Measurements from ENCODE around the gene KDM4F.

The KDM4F gene

DNA sequence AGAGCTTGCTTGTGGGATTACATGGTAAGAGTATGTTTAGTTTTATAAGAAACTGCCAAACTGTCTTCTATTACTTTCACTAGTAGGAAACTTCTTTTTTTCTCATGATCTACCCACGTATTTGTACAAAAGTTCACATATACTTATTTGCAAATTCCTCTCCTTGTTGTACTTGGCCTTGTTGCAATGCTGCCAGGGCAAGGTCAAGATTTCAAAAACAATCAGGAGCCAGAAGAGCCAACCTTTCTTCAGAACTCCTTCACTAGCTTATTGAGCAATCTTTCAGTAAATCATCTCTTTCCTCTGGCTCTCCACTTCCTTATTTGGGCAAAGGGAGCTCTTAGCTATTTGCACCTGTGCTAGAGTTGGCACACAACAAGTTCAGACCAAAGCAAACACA, 27.2 kb downstream of the KDM4F start:
- no peak for ATAC-seq
- H3K27ac Mint-ChIP-seq = no peak overlapping the region
- H3K4me1 Mint-ChIP-seq = peaks cover 20% of the 10 kb centered on the region
- H3K4me3 Mint-ChIP-seq = no peak overlapping the region
- no peaks in the 10 kb centered on the region for H3K36me3 Mint-ChIP-seq
- peak in 1 of 2 donors; percentile 25 for DNase-seq (ENCODE audit: low spot score in 2 of 2)
- no peaks in the 10 kb centered on the region for H3K9me3 Mint-ChIP-seq

- ATAC-seq = no peak
- Mint-ChIP-seq H3K4me3 (no peak overlapping the region), H3K9me3 (no peaks in the 10 kb centered on the region), H3K4me1 (peaks cover 20% of the 10 kb centered on the region), H3K27ac (no peak overlapping the region), H3K36me3 (no peaks in the 10 kb centered on the region)
- DNase-seq (ENCODE audit: low spot score in 2 of 2) = no peak
Observed at GRCh38 chr11:95076981-95077380, 27.8 kb downstream of the KDM4F start.

GRCh38 chr11:95078526-95078925, 29.3 kb downstream of the KDM4F start:
- ATAC-seq (no peak), DNase-seq (ENCODE audit: low spot score in 2 of 2) (no peak)
- H3K4me3 Mint-ChIP-seq = no peak overlapping the region

DNA sequence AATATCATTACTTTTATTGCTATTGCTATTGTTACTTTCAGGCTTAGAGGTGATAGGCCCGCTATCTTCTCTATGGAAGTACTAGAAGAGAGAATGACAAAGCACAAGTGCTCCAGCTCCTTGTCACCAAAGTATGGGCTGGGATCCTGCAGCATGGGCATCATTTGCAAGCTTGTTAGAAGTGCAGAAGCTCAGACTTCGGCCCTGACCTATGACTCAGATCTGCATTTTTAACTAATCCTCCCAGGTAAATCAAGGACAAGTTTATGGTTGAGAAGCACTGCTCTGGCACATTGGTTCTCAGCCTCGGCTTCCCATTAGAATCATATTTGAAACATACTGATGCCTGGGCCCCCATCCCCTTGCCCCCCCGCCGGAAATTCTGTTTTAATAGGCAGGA, 31.8 kb downstream of the KDM4F start:
- peaks cover 48% of the 10 kb centered on the region for H3K4me1 Mint-ChIP-seq
- no peaks in the 10 kb centered on the region for H3K36me3 Mint-ChIP-seq
- no peak overlapping the region for H3K4me3 Mint-ChIP-seq
- ATAC-seq = no peak
- no peak overlapping the region for H3K27ac Mint-ChIP-seq
- H3K9me3 Mint-ChIP-seq = no peaks in the 10 kb centered on the region
- DNase-seq (ENCODE audit: low spot score in 2 of 2) = peak in 1 of 2 donors; percentile 15

More at GRCh38 chr11:95078526-95078925, 29.3 kb downstream of the KDM4F start:
- no peak overlapping the region for H3K27ac Mint-ChIP-seq
- no peaks in the 10 kb centered on the region for H3K36me3 Mint-ChIP-seq
- no peaks in the 10 kb centered on the region for H3K9me3 Mint-ChIP-seq
- peaks cover 24% of the 10 kb centered on the region for H3K4me1 Mint-ChIP-seq

DNA sequence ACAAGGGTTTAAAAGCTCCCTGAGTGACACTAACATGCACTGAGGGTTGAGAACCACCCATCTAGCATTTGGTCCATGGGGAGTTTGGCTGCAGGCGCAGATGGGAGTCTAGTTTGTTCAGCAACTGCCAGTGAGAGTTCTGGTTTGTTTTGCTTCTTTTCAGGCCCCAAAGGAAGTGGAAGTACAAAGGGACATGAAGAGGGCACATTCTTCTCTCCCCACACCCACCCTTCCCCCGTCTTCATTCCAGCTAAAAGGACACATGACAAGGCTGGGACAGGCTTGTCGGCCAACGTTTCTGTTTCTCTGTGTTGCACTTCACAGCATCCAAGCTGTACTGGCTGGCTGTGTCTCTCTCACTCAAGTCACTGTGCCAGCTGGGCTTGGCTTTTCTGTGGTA, 32.2 kb downstream of the KDM4F start:
- DNase-seq (ENCODE audit: low spot score in 2 of 2) (no peak), ATAC-seq (no peak)
- Mint-ChIP-seq H3K4me1 (peaks cover 51% of the 10 kb centered on the region), H3K9me3 (no peaks in the 10 kb centered on the region), H3K27ac (no peak overlapping the region), H3K36me3 (no peaks in the 10 kb centered on the region), H3K4me3 (no peak overlapping the region)

DNA sequence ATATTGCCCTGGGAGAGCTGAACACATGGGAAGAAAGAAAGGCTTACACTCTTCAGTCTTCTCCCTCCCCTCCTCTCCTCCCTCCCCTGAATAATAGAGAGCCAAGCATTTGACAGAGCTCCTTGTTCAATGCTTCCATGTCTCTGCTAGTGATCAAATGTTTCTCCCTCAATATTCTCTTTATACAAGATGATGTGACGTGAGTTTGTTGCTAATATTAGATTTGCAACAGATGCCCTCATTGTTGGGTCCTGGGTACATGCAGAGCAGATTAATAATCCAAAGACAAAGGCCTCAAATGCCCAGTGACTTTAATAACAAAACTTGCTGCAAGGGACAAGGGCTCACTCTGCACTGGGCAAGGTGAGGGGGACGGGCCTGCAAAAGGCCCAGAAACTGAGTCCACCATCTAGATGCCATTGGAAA, 33.4 kb downstream of the KDM4F start:
- no peak overlapping the region for H3K4me3 Mint-ChIP-seq

GRCh38 chr11:95084509-95084908, 35.3 kb downstream of the KDM4F start:
- Mint-ChIP-seq H3K36me3 (peaks cover 7% of the 10 kb centered on the region), H3K9me3 (no peaks in the 10 kb centered on the region), H3K4me1 (peaks cover 56% of the 10 kb centered on the region), H3K4me3 (peak overlapping the region; percentile 10), H3K27ac (peak overlapping the region; percentile 48)
- ATAC-seq (peak; percentile 92), DNase-seq (ENCODE audit: low spot score in 2 of 2) (peak in 1 of 2 donors; percentile 70)

More for the DNA sequence above, 33.4 kb downstream of the KDM4F start:
- no peak for DNase-seq (ENCODE audit: low spot score in 2 of 2)
- Mint-ChIP-seq H3K9me3 (no peaks in the 10 kb centered on the region), H3K27ac (no peak overlapping the region), H3K36me3 (no peaks in the 10 kb centered on the region), H3K4me1 (peaks cover 49% of the 10 kb centered on the region)
- ATAC-seq = no peak

DNA sequence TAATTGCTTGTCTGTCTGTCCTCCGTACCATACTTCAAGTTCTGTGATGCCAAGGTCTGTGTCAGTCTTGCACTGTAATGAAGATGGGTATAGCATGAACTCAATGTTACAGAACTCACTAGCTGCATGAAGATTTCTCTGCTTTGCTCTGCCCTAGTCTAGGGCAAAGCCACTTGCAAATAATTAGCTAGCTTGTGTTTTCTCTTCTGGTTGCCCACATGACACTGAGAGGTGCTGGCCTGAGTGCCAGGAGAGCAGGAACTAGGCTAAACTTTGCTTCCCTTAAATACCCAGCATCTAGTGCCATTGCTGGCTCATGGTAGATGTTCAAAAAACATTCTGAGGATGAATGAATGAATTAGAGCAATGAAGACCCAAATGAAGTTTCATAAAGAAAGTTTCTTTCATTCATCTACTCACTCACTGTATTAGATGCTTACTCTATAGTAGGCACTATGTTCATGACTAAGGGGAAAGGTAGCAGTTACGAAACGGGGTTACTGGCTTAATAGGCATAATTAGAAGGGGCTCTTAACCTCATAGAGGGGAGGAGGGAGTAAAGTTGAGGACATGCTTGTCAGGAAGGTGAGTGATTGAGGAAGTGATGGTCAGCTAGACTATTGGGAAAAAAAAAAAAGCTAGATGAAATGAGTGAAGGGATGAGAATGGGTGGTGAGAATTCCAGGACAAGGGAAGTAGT, 36.0 kb downstream of the KDM4F start:
- H3K4me1 Mint-ChIP-seq = peaks cover 58% of the 10 kb centered on the region
- ATAC-seq (no peak), DNase-seq (ENCODE audit: low spot score in 2 of 2) (no peak)
- no peaks in the 10 kb centered on the region for H3K9me3 Mint-ChIP-seq
- H3K36me3 Mint-ChIP-seq = peaks cover 7% of the 10 kb centered on the region
- H3K27ac Mint-ChIP-seq = peak overlapping the region; percentile 48
- H3K4me3 Mint-ChIP-seq = peak overlapping the region; percentile 10

DNA sequence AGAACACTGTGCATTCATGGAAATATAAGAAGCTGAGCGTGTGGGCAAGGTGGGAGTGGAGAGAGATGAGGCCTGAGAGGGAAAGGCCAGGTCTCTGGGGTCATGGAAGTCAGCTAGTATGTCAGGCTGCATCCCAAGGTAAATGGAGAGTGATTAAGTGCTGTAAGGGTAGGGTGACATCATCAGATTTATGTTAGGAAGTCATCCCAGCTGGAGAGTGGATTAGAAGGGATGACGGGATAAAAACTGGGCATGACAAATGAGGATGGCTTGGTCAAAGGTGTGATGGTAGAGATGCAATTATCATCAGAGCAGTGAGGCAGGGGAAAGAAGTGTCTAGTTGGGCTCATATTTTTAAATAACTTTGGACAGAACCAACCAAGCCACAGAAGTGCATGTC, 36.9 kb downstream of the KDM4F start:
- no peaks in the 10 kb centered on the region for H3K9me3 Mint-ChIP-seq
- peak overlapping the region; percentile 20 for H3K27ac Mint-ChIP-seq
- peaks cover 67% of the 10 kb centered on the region for H3K4me1 Mint-ChIP-seq
- ATAC-seq = no peak
- H3K36me3 Mint-ChIP-seq = peaks cover 7% of the 10 kb centered on the region
- no peak for DNase-seq (ENCODE audit: low spot score in 2 of 2)
- no peak overlapping the region for H3K4me3 Mint-ChIP-seq

DNA sequence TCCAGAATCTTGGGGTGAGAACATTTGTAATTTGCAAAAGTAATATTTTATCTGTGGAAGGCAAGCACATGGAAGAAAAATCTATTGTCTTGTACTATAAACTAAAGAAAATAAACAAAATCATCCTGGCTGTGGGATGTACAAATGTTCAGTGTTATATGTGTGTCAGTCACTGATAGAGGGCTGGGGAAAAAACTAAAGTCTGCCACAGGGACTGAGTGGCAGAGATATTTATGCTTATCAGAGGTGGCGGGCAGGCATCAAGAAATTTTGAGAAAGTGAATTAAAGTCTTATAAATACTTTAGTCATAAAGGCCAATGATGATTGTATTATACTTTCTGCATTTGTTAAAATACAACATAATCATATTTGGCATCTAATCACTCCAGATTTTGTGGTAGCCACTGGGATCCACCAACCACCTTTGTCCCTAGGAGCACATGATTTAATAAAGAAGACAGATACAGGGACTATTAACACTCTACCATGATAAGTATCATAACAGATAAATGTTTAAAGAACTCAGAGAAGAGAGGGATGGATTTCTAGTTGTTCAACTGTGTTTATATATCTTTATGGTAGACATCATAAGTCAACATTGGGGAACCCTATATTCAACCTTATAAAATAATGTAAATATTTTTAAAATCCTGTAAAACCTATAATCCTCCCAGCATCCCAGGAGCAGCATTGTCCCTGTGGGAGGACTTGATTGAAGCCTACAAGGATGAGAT, 37.8 kb downstream of the KDM4F start:
- Mint-ChIP-seq H3K36me3 (peaks cover 7% of the 10 kb centered on the region), H3K4me1 (peaks cover 75% of the 10 kb centered on the region), H3K4me3 (no peak overlapping the region), H3K27ac (peak overlapping the region; percentile 20), H3K9me3 (no peaks in the 10 kb centered on the region)
- ATAC-seq = no peak
- DNase-seq (ENCODE audit: low spot score in 2 of 2) = no peak

GRCh38 chr11:95088946-95089619, 39.9 kb downstream of the KDM4F start:
- H3K36me3 Mint-ChIP-seq = peaks cover 7% of the 10 kb centered on the region
- H3K9me3 Mint-ChIP-seq = no peaks in the 10 kb centered on the region
- peak overlapping the region; percentile 84 for H3K4me3 Mint-ChIP-seq
- DNase-seq (ENCODE audit: low spot score in 2 of 2) = peak in 1 of 2 donors; percentile 60
- peak overlapping the region; percentile 93 for H3K27ac Mint-ChIP-seq
- ATAC-seq = peak; percentile 67
- peaks cover 77% of the 10 kb centered on the region for H3K4me1 Mint-ChIP-seq

DNA sequence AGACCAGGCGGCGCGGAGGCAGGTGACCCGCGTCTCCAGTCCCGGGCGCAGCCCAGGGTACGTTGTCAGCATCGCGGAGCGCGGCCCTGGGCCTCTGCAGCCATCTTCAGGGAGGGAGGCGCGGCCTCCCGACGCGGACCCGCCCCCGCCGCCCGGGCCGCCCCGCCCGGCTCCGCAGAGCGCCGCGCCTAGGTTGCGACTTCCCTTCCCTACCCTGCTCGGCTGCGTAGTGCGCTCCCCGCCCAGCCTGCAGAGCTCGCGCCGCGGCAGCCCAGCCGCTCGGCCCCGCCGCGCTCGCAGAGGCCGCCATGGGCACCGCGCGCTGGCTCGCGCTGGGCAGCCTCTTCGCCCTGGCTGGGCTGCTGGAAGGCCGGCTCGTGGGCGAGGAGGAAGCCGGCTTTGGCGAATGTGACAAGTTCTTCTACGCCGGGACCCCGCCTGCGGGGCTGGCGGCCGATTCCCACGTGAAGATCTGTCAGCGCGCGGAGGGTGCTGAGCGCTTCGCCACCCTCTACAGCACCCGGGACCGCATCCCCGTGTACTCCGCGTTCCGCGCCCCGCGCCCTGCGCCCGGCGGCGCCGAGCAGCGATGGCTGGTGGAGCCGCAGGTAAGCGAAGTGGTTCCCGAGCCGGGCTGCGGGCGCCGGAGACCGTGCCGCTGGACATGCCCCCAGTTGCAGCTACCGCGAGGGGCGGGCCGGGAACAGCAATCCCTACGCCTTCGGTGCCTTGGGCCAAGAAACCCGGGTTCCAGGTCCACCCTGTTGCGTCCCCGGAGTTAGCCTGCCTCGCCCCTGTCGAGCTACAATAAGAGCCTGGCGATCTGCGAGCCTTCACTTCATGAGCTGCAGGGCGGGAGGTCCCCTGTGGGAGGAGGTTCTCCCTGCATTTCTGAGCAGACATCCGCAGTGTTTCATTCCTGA, 40.7 kb downstream of the KDM4F start, which contains the start of gene ENDOD1:
Gene ENDOD1 (plus strand): TSS at position 227 of the 923 bp plus-strand sequence. CDS start 82 bp downstream, at position 309.
- Mint-ChIP-seq H3K27ac (peak within 1 kb of the TSS; percentile 93), H3K9me3 (no peaks in the 10 kb centered on the region), H3K36me3 (peaks cover 7% of the 10 kb centered on the region), H3K4me3 (peak within 1 kb of the TSS; percentile 84), H3K4me1 (peaks cover 76% of the 10 kb centered on the region)
- DNase-seq (ENCODE audit: low spot score in 2 of 2) = peak; percentile 72 to 91
- ATAC-seq = peak; percentile 96

- ATAC-seq = no peak
- Mint-ChIP-seq H3K36me3 (peaks cover 7% of the 10 kb centered on the region), H3K27ac (peak overlapping the region; percentile 1), H3K4me1 (peaks cover 75% of the 10 kb centered on the region), H3K9me3 (no peaks in the 10 kb centered on the region), H3K4me3 (peak overlapping the region; percentile 84)
- DNase-seq (ENCODE audit: low spot score in 2 of 2) = no peak
Observed at GRCh38 chr11:95091663-95092180, 42.5 kb downstream of the KDM4F start.

DNA sequence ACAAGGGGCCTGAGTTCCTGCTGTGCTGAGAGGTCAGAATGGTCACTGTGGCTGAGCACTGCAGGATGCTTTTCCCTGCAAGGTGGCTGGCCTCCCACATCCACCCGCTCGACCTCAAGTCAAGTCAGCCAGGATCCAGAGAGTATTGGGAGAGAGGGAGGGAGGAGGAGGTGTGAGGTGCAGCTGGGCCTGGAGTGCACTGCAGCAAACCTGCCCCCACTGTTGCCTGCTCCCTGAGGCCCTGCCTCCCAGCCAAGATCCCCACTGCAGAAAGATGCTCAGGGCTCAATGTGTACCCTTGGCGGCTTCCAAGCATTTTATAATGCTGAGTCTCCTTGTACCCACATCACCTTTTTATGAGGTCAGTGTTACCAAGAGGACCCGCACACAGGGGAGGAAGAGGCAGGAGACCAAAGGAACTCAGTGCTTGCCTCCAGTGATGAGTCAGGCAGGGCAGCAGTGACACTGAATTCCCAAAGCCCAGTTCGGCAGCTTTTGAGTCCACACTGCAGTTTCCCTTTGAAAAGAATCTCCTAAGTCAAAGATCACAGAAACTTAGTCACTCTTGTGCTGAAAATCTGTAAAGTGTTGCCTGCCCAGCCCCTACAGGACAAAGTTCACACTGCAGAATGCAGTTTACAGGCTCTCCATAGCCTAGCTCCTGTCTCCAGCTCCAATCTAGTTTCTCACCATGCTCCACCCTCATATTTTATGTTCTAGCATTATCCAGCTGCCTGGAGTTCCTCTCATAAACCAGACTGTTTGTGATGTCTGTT, 43.5 kb downstream of the KDM4F start:
- DNase-seq (ENCODE audit: low spot score in 2 of 2) (no peak), ATAC-seq (peak; percentile 19)
- Mint-ChIP-seq H3K36me3 (peaks cover 7% of the 10 kb centered on the region), H3K27ac (peak overlapping the region; percentile 1), H3K4me3 (peak overlapping the region; percentile 84), H3K9me3 (no peaks in the 10 kb centered on the region), H3K4me1 (peaks cover 86% of the 10 kb centered on the region)
